WI38 (cell line): ENCODE results near the gene UTP4.

Experiments
- H3K4me3 ChIP-seq: 2 replicates; pipeline ENCODE4 v1.5.1; 2011; ENCODE audit warnings: low read depth, mild to moderate bottlenecking, control low read depth, low read length
- TF ChIP-seq, protein P1 (sequence below): IDR thresholded peaks from 2 replicates; pipeline ENCODE4 v1.5.1; 2012; ENCODE audit warnings: low read depth, mild to moderate bottlenecking, control low read depth, low read length

The UTP4 gene

DNA sequence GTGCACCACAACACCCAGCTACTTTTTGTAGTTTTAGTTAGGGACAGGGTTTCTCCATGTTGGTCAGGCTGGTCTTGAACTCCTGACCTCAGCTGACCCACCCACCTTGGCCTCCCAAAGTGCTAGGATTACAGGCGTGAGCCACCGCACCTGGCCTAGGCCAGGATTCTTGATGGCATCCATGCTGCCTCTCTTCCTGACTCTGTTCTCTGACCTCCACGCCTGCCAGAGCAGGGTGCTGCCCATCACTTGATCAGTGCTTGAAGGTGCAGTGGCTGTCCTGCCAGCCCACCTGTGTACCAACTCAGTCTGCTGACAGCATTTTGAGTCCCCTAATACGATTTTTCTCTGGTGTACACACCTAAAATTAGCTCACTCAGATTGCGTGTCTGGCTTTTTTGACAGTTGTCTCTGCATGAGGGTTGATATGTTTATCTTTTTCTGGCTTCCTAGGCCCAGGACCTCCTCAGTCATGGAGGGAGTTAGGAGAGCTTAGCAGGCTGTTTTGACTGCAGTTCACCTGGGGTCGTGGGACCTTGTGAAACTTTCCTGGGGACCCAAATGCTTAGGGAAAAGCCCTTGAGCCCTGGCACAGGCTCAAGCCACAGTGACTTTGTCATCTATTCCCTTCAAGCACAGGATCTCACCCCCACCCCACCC, 21.1 kb upstream of the UTP4 start:
- no peak overlapping the region for H3K4me3 ChIP-seq

DNA sequence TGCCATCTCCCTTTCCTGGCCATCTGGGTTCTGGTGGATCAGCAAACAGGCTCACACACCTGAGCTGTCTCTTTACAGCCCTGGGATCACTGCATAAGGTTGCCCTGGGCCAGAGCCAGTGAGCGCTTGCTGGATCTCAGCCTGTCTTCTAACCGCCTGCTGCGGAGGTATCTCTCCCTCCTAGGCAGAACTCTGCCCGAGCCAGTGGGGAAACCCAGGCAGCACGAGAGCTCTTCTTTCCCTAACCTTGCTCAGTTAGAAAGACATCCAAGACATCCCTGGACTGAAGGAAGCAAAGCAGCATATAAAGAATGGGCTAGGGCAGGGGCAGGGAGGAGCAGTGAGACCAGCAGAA, 20.6 kb upstream of the UTP4 start:
- H3K4me3 ChIP-seq: no peak overlapping the region
- TF ChIP-seq, protein P1, sequence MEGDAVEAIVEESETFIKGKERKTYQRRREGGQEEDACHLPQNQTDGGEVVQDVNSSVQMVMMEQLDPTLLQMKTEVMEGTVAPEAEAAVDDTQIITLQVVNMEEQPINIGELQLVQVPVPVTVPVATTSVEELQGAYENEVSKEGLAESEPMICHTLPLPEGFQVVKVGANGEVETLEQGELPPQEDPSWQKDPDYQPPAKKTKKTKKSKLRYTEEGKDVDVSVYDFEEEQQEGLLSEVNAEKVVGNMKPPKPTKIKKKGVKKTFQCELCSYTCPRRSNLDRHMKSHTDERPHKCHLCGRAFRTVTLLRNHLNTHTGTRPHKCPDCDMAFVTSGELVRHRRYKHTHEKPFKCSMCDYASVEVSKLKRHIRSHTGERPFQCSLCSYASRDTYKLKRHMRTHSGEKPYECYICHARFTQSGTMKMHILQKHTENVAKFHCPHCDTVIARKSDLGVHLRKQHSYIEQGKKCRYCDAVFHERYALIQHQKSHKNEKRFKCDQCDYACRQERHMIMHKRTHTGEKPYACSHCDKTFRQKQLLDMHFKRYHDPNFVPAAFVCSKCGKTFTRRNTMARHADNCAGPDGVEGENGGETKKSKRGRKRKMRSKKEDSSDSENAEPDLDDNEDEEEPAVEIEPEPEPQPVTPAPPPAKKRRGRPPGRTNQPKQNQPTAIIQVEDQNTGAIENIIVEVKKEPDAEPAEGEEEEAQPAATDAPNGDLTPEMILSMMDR: no peak

More for the DNA sequence above, 21.1 kb upstream of the UTP4 start:
- TF ChIP-seq, protein P1: no peak

DNA sequence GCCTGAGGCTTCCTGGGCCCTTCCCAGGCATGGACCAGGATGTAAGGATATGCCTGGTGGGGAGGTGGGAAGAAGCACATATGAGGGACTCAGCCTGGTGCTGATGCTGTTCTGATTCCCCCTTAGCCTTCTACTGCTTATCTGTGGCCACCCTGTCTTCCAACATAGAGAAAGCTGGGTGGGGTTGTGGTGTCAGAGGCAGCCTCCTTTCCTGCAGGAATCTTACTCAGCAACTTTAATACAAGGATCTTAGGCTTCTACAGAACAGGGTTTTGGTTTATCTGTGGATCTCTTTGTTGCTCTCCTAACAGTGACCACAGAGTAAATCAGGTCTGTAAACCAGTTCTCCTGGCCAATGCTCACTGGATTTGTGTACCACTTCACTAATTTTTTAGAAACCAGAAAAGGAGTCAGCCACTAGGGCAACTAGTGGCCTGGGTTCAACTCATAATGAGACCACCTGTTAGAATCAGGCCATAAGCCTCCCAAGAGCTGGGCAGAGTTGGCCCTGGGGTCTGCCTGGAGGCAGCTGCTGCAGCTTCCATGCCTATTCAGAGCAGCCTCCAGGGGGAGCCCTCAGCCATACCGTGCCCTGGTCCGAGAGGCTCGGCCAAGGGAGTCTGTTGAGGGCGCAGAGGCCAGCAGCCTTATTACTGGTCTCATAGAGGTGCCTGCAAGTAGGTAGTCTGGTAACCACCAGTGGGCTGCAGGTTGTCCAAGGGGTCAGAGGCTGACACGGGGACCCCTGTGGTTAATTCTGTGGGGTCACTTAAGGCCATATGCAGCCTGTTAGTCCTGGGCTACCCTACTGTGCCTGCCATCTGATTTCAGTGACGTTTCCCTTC, 19.9 kb upstream of the UTP4 start:
- H3K4me3 ChIP-seq: no peak overlapping the region
- TF ChIP-seq, protein P1: peak; percentile 82

DNA sequence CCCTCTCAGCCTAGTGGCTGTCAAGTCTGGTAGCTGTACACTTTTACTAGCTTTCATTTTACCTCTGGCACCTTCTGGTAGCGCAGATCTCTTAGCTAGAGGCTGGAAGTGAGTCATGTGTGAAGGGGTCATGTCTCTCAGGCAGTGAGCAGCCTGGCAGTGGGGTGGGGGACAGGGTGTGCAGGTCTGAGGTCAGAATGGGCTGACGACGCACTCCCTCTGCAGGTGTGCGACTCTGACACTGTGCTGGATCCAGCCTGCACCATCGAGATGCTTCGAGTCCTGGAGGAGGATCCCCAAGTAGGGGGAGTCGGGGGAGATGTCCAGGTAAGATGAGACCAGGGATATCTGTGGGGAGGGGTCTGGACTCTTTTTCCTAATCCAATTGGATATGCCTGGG, 19.2 kb upstream of the UTP4 start:
- H3K4me3 ChIP-seq: no peak overlapping the region
- TF ChIP-seq, protein P1: no peak

DNA sequence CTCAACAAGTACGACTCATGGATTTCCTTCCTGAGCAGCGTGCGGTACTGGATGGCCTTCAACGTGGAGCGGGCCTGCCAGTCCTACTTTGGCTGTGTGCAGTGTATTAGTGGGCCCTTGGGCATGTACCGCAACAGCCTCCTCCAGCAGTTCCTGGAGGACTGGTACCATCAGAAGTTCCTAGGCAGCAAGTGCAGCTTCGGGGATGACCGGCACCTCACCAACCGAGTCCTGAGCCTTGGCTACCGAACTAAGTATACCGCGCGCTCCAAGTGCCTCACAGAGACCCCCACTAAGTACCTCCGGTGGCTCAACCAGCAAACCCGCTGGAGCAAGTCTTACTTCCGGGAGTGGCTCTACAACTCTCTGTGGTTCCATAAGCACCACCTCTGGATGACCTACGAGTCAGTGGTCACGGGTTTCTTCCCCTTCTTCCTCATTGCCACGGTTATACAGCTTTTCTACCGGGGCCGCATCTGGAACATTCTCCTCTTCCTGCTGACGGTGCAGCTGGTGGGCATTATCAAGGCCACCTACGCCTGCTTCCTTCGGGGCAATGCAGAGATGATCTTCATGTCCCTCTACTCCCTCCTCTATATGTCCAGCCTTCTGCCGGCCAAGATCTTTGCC, 18.0 kb upstream of the UTP4 start:
- H3K4me3 ChIP-seq: no peak overlapping the region
- TF ChIP-seq, protein P1: no peak

DNA sequence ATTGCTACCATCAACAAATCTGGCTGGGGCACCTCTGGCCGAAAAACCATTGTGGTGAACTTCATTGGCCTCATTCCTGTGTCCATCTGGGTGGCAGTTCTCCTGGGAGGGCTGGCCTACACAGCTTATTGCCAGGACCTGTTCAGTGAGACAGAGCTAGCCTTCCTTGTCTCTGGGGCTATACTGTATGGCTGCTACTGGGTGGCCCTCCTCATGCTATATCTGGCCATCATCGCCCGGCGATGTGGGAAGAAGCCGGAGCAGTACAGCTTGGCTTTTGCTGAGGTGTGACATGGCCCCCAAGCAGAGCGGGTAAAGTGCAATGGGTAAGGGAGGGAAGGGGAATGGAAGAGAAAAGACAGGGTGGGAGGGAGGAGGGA, 17.5 kb upstream of the UTP4 start:
- TF ChIP-seq, protein P1: no peak
- H3K4me3 ChIP-seq: no peak overlapping the region

DNA sequence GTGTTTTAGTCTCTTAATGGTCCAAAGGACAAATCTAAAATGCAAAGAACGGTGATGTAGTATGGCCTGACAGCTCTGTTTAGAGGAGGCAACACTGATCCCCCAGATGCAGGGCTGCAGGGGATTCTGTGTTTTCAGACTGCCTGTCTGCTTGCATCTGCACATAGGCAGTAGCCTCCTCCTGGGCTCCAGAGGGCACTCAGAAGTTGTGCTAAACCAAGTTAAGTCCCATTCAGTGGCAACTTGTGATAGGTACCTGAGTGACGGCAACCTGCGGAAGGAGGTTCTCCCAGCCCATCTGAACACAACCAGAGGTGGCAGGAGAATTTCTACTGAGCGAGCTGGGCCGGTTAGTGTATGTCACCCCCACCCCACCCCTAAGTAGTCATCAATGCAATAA, 17.1 kb upstream of the UTP4 start:
- TF ChIP-seq, protein P1: no peak

More for the DNA sequence above, 17.1 kb upstream of the UTP4 start:
- H3K4me3 ChIP-seq: no peak overlapping the region
